Colonic mucosa (tissue), 4 donors: ENCODE data around the gene WT1. TPM values are rescaled to one million over a fixed set of nuclear protein-coding genes. Genes with fewer than 3 reads are reported as not detected.

ENCODE experiments used
- DNase-seq: peaks from one replicate; pipeline ENCODE4 v3.0.0-alpha.2; 2020
- H3K27ac ChIP-seq: fragments of 200-600 bp; one replicate; pipeline ENCODE4 v1.8.0; 2021
- H3K27me3 ChIP-seq: fragments of 200-600 bp; one replicate; pipeline ENCODE4 v1.8.0; 2021
- H3K36me3 ChIP-seq: fragments of 200-600 bp; one replicate; pipeline ENCODE4 v1.8.0; 2021
- H3K4me1 ChIP-seq: fragments of 200-600 bp; one replicate; pipeline ENCODE4 v1.8.0; 2021; ENCODE audit warnings: mild to moderate bottlenecking
- H3K4me3 ChIP-seq: fragments of 200-600 bp; one replicate; pipeline ENCODE4 v1.8.0; 2021
- H3K9ac ChIP-seq, 2 donors: one replicate each; pipeline ENCODE4 v1.7.0; 2013; ENCODE audit warnings: control low read depth in 2 of 2, low read depth in 2 of 2, low read length in 2 of 2
- H3K9me3 ChIP-seq: fragments of 200-600 bp; one replicate; pipeline ENCODE4 v1.8.0; 2021
- CTCF ChIP-seq: fragments of 200-600 bp; IDR thresholded peaks from one replicate; pipeline ENCODE4 v1.8.0; 2022; ENCODE audit warnings: antibody characterized with exemption, mild to moderate bottlenecking
- intact Hi-C: fragments of 100-400 bp; cut with DNase I; formaldehyde crosslinking; loops from one replicate; pipeline ENCODE4 v1.14.1; 2022
- total RNA-seq, 2 donors: library from RNA; stranded (reverse); fragmentation: NEBNext Ultra II Directional in 1 of 2; extraction: Animal tissue kit (Norgen Biotek cat#: 25700) in 1 of 2; gene quantifications; one replicate each; pipeline ENCODE4 v1.2.1, GENCODE V29; 2021
- donor health status: healthy.
- donor health status: DM: no; HTN: no; CAD: no.
- donor health status: DM: no; HTN: no; CAD: no.

WT1 gene
- total RNA-seq, 2 donors from 2014 or later = 0.32 TPM; not detected in 1

GRCh38 chr11:32438346-32438865 lies 3.1 kb upstream of the WT1 start:
- TF ChIP-seq CTCF = no peak
- Histone ChIP-seq H3K9ac (no peak overlapping the region), H3K36me3 (no peaks in the 10 kb centered on the region), H3K4me1 (no peaks in the 10 kb centered on the region), H3K27me3 (peaks cover 79% of the 10 kb centered on the region), H3K4me3 (no peak overlapping the region), H3K27ac (no peak overlapping the region), H3K9me3 (no peaks in the 10 kb centered on the region)
- DNase-seq = no peak
- intact Hi-C loops = no loop called here

GRCh38 chr11:32437495-32438345 lies 2.4 kb upstream of the WT1 start:
- no peak overlapping the region for H3K4me3 ChIP-seq

GRCh38 chr11:32436751-32437494 lies 1.6 kb upstream of the WT1 start:
- Histone ChIP-seq H3K9ac (no peak overlapping the region), H3K4me3 (no peak overlapping the region), H3K36me3 (no peaks in the 10 kb centered on the region), H3K27me3 (peaks cover 93% of the 10 kb centered on the region), H3K27ac (no peak overlapping the region), H3K4me1 (no peaks in the 10 kb centered on the region), H3K9me3 (no peaks in the 10 kb centered on the region)
- no peak for TF ChIP-seq CTCF
- DNase-seq = no peak
- intact Hi-C loops = no loop called here

More at GRCh38 chr11:32437495-32438345, 2.4 kb upstream of the WT1 start:
- peaks cover 86% of the 10 kb centered on the region for H3K27me3 ChIP-seq
- no peak for DNase-seq
- no peaks in the 10 kb centered on the region for H3K4me1 ChIP-seq
- H3K36me3 ChIP-seq = no peaks in the 10 kb centered on the region
- intact Hi-C loops = no loop called here
- no peak overlapping the region for H3K9ac ChIP-seq
- no peak for TF ChIP-seq CTCF
- H3K9me3 ChIP-seq = no peaks in the 10 kb centered on the region
- no peak overlapping the region for H3K27ac ChIP-seq

GRCh38 chr11:32435942-32436750 lies 807 bp upstream of the WT1 start:
- no peaks in the 10 kb centered on the region for H3K4me1 ChIP-seq
- no peaks in the 10 kb centered on the region for H3K36me3 ChIP-seq
- no peak overlapping the region for H3K9ac ChIP-seq
- H3K27me3 ChIP-seq = peaks cover 97% of the 10 kb centered on the region
- no peak overlapping the region for H3K27ac ChIP-seq
- no peaks in the 10 kb centered on the region for H3K9me3 ChIP-seq
- TF ChIP-seq CTCF = no peak
- DNase-seq = no peak
- H3K4me3 ChIP-seq = no peak overlapping the region
- intact Hi-C loops = no loop called here

- H3K27me3 ChIP-seq = peaks cover 94% of the 10 kb centered on the region
- no peak for DNase-seq
- intact Hi-C loops = no loop called here
Observed at GRCh38 chr11:32435152-32435480, 223 bp downstream of the WT1 start.

More at GRCh38 chr11:32435152-32435480, 223 bp downstream of the WT1 start:
- H3K9ac ChIP-seq = no peak overlapping the region
- no peak overlapping the region for H3K4me3 ChIP-seq
- no peaks in the 10 kb centered on the region for H3K9me3 ChIP-seq
- no peak overlapping the region for H3K27ac ChIP-seq
- H3K36me3 ChIP-seq = no peaks in the 10 kb centered on the region
- no peaks in the 10 kb centered on the region for H3K4me1 ChIP-seq
- TF ChIP-seq CTCF = no peak
